ENCODE measurements around the gene WEE1.
A peak's percentile ranks its signal among the peaks of the same experiment; 100 is the strongest.

The WEE1 gene

DNA sequence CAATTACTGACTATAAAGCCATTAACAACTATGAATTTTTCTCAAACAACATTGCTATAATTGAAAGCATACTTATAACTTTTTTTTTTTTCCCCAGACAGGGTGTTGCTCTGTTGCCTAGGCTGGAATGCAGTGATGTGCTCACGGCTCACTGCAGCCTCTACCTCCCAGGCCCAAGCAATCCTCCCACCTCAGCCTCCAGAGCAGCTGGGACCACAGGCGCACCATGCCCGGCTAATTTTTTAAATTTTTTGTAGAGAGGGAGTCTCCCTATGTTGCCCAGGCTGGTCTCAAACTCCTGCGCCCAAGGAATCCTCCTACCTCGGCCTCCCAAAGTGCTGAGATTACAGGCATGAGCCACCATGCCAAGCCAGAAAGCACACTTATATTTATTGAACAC, 6.1 kb upstream of the WEE1 start:
- DNase-seq, result no peak

DNA sequence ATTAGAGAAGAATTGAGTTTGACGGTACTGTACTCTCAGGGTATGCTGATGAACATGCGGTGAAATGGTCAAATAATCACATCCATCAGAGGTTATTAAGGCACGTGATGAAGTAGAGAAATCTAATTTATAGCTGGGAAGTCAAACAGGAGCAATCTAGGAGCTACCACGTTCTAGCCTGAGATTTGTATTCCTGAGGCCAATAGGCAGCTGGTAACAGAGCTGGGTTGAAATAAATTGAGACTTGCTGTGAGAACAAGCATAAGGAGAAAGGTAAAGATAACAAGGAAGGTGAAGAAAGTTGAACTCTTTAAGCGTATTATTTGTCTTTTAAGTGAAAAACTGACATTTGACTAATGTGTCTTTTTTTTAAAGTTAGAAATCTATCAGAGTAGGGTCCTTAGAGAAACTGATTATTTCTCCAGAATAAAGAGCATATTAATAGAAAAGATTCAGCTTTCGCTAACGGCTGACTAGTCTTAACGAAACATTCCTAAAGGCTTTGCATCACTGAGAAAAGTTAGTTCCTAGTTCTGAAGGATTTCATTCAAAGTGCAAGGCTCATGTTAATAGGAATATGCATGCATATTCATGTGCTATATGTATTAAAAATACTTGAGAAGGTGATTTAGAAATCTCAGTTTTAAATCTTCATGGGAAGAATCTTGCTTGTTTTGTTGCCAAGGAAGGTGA, 5.2 kb upstream of the WEE1 start:
- DNase-seq, result no peak

- no peak for DNase-seq
These were observed 4.4 kb upstream of the WEE1 start for GRCh38 chr11:9568854-9569587.

DNA sequence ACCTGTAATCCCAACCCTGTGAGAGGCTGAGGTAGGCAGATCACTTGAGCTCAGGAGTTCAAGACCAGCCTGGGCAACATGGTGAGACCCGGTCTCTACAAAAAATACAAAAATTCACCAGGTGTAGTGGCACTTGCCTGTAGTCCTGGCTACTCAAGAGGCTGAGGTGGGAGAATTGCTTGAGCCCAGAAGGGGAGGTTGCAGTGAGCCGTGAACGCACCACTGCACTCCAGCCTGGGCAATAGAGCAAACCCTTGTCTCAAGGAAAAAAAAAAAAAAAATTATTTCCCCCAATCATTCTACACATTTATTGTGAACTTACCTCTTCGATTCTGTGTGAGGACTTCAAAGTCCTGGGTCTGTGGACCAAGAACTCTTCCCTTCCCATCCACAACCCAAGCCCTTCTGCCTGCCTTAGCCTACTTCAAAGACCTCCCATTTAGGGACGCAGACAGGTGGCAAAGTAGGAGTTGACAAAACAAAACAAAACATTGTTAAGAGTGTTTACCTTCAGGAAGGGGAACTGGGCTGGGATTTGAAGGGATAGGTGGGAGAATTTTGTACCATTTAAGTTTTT, 3.8 kb upstream of the WEE1 start:
- no peak for DNase-seq

GRCh38 chr11:9570313-9571025, 3.0 kb upstream of the WEE1 start:
- DNase-seq, result no peak

DNA sequence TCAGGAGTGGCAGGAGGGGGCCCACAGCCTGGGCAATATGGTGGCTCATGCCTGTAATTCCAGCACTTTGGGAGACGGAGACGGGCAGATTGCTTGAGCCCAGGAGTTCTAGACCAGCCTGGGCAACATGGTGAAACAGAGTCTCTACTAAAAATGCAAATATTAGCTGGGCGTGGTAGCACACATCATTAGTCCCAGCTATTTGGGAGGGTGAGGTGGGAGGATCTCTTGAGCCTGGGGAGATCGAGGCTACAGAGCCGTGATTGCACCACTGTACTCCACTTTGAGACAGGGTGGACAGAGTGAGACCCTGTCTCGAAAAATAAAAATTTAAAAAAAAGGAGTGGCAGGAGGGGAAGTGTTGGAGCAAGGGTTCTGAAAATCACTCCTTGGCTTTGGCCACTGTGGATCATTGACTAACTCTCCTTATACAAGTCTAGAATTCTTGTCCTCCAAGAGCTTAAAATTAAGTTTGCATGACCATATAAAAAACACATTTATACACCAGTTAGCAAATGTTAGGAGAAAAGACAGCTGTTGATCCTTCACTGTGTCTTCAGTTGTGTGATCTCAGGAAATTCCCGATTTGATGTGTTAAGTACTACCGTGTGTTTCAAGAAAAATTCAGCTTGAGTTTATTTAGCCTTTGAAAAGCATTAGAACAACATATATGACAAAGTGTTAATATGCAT, 2.3 kb upstream of the WEE1 start:
- DNase-seq, result no peak

- DNase-seq, result no peak
These were observed 1.7 kb upstream of the WEE1 start for GRCh38 chr11:9571763-9572115.

DNA sequence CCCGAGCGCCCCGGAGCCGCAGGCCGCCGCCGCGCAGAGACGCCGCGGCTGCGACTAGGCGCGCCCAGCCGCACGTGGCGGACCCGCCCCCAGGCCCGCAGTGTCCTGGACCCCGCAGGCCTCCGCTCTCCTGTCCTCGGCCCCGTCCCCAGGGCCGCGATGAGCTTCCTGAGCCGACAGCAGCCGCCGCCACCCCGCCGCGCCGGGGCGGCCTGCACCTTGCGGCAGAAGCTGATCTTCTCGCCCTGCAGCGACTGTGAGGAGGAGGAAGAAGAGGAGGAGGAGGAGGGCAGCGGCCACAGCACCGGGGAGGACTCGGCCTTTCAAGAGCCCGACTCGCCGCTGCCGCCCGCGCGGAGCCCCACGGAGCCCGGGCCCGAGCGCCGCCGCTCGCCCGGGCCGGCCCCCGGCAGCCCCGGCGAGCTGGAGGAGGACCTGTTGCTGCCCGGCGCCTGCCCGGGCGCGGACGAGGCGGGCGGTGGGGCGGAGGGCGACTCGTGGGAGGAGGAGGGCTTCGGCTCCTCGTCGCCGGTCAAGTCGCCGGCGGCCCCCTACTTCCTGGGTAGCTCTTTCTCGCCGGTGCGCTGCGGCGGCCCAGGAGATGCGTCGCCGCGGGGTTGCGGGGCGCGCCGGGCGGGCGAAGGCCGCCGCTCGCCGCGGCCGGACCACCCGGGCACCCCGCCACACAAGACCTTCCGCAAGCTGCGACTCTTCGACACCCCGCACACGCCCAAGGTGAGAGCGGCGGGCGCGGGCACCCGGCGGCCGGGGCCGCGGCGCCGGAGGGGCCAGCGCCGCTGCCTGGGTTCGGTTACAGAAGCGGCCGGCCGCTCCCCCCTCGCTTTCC, 528 bp downstream of the WEE1 start:
- peak; percentile 38 for DNase-seq

- peak; percentile 56 for DNase-seq
These were observed 1.3 kb downstream of the WEE1 start for GRCh38 chr11:9574622-9575259.

DNA sequence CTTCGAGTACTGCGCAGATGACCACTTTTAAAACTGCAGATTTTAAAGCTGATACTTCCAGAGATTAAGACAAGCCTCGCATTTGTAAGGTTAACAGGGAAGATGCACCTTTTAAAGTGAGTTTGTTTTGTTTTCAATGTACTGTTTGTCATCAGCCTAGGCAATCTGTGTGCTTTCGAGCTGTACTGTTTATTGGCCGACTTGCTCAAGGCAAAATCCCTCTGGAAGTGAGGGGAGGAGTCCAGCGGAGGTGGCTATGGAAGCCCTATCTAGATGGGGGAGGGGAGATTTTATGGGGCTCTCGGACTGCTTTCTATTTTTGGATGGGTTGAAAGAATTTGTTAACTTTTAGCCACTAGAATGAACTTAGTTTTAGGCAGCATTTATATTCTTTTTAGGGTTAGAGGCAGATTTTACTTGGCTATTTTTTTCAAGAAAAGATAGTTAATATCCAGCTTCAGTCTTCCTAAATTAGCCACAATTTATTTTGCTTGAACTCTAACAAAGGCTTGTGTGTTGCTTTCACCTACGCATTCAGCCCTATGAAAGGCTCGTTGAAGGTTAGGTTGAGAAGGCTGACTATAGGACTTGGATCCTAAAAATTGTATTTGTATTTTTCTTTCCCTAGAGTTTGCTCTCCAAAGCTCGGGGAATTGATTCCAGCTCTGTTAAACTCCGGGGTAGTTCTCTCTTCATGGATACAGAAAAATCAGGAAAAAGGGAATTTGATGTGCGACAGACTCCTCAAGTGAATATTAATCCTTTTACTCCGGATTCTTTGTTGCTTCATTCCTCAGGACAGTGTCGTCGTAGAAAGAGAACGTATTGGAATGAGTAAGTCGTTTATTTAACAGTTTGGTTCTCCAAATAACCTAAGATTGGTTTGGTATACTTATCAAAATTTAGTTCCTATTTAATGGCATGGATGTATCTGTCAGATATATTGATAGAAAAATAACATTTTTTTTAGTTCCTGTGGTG, 2.1 kb downstream of the WEE1 start:
- peak; percentile 85 for DNase-seq

- DNase-seq, result no peak
These were observed 3.4 kb downstream of the WEE1 start for GRCh38 chr11:9576701-9577381.

- DNase-seq, result no peak
These were observed 4.1 kb downstream of the WEE1 start for GRCh38 chr11:9577556-9577955.

DNA sequence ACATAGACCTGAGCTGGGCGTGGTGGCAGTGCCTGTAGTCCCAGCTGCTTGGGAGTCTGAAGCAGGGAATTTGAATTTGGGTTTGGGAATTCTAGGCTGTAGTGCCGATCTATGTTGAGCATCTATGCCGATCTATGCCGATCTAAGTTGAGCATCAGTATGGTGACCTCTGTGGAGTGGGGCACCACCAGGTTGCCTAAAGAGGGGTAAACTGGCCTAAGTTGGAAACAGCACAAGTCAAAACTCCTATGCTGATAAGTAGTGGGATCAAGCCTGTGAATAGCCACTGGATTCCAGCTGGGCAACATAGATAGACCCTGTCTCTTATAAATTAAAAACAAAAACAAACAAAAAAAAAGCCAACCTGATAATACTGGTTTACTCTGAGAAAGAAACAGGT, 7.4 kb downstream of the WEE1 start:
- no peak for DNase-seq

- no peak for DNase-seq
These were observed 8.2 kb downstream of the WEE1 start for GRCh38 chr11:9581556-9582161.

DNA sequence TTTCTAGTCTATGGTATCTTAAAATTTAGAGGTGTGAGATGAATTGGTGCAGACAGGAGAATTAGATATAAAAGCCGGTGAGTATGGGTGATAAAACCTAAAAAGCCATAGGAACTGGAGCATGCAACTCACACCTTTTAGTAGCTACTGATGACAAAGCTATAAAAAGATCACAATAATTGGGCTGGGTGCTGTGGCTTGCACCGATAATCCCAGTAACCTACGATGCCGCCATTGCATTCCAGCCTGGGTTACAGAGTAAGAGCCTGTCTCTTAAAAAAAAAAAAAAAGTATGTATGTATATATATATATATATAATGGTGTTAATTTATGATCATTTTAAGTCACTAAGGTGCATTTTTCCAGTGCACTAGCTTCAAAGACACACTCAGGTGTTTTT, 17.2 kb downstream of the WEE1 start:
- DNase-seq, result peak; percentile 12

GRCh38 chr11:9594267-9595046, 21.0 kb downstream of the WEE1 start:
- no peak for DNase-seq

GRCh38 chr11:9596926-9597464, 23.5 kb downstream of the WEE1 start:
- no peak for DNase-seq

- no peak for DNase-seq
These were observed 26.7 kb downstream of the WEE1 start for GRCh38 chr11:9600166-9600565.

Data from NCI-H82 (cell line).